Measurements from ENCODE around the gene HOXB1. TPM values are rescaled to one million over a fixed set of nuclear protein-coding genes. Genes with fewer than 3 reads are reported as not detected.
A peak's percentile ranks its signal among the peaks of the same experiment; 100 is the strongest.

HOXB1 gene
- not detected in 2 replicates for total RNA-seq (2014; rRNA removed; shearing (Covaris generic))

- H3K4me3 ChIP-seq: no peak within 1 kb of the TSS
- H3K36me3 ChIP-seq: no peaks in the 10 kb centered on the region; the same call in 1 of the 2 replicates
- H3K27me3 ChIP-seq (replicated peaks): no peaks in the 10 kb centered on the region; the same call in 1 of the 2 replicates
These were observed at the start of gene HOXB1 for GRCh38 chr17:48530887-48531272. HOXB1 (minus strand) TSS chr17:48531011; CDS start chr17:48530904, 107 bp downstream.

GRCh38 chr17:48579760-48580554 lies 49.1 kb upstream of the HOXB1 start:
- Histone ChIP-seq H3K36me3 (peaks cover 3% of the 10 kb centered on the region; the same call in 1 of the 2 replicates), H3K4me1 (replicated peaks) (peaks cover 29% of the 10 kb centered on the region), H3K9me3 (replicated peaks) (no peaks in the 10 kb centered on the region), H3K27me3 (replicated peaks) (no peaks in the 10 kb centered on the region), H3K27ac (no peak overlapping the region), H3K4me3 (no peak overlapping the region)
- no peak for DNase-seq (ENCODE audit: low read depth in 1 of 2, low spot score in 2 of 2)

More at GRCh38 chr17:48530887-48531272, at the start of gene HOXB1:
- Histone ChIP-seq H3K4me1 (replicated peaks) (no peaks in the 10 kb centered on the region), H3K9me3 (replicated peaks) (peaks cover 4% of the 10 kb centered on the region; the same call in 1 of the 2 replicates), H3K27ac (no peak within 1 kb of the TSS)
- DNase-seq (ENCODE audit: low read depth in 1 of 2, low spot score in 2 of 2): no peak

- Histone ChIP-seq H3K27me3 (replicated peaks) (no peaks in the 10 kb centered on the region), H3K4me3 (no peak overlapping the region), H3K4me1 (replicated peaks) (peaks cover 33% of the 10 kb centered on the region), H3K27ac (no peak overlapping the region), H3K36me3 (peaks cover 3% of the 10 kb centered on the region; the same call in 1 of the 2 replicates), H3K9me3 (replicated peaks) (no peaks in the 10 kb centered on the region)
- no peak for DNase-seq (ENCODE audit: low read depth in 1 of 2, low spot score in 2 of 2)
These were observed 48.6 kb upstream of the HOXB1 start for GRCh38 chr17:48579471-48579759.

- peaks cover 33% of the 10 kb centered on the region for H3K4me1 ChIP-seq (replicated peaks)
- peaks cover 3% of the 10 kb centered on the region; the same call in 1 of the 2 replicates for H3K36me3 ChIP-seq
- no peak for DNase-seq (ENCODE audit: low read depth in 1 of 2, low spot score in 2 of 2)
- no peaks in the 10 kb centered on the region for H3K27me3 ChIP-seq (replicated peaks)
- H3K27ac ChIP-seq: no peak overlapping the region
- no peaks in the 10 kb centered on the region for H3K9me3 ChIP-seq (replicated peaks)
- peak overlapping the region; percentile 63 for H3K4me3 ChIP-seq
These were observed 48.0 kb upstream of the HOXB1 start for GRCh38 chr17:48578616-48579470.

GRCh38 chr17:48577946-48578615 lies 47.3 kb upstream of the HOXB1 start, which contains the start of gene HOXB4:
HOXB4 (minus strand) TSS chr17:48578350; CDS start chr17:48578319, 31 bp downstream.
- H3K36me3 ChIP-seq: peaks cover 3% of the 10 kb centered on the region; the same call in 1 of the 2 replicates
- peak; percentile 78 to 83 for DNase-seq (ENCODE audit: low read depth in 1 of 2, low spot score in 2 of 2)
- peak within 1 kb of the TSS; percentile 37; the same call in 1 of the 2 replicates for H3K27ac ChIP-seq
- peaks cover 33% of the 10 kb centered on the region for H3K4me1 ChIP-seq (replicated peaks)
- H3K4me3 ChIP-seq: peak within 1 kb of the TSS; percentile 63
- no peaks in the 10 kb centered on the region for H3K27me3 ChIP-seq (replicated peaks)
- no peaks in the 10 kb centered on the region for H3K9me3 ChIP-seq (replicated peaks)

GRCh38 chr17:48577330-48577945 lies 46.6 kb upstream of the HOXB1 start:
- peaks cover 33% of the 10 kb centered on the region for H3K4me1 ChIP-seq (replicated peaks)
- peak overlapping the region; percentile 63 for H3K4me3 ChIP-seq
- DNase-seq (ENCODE audit: low read depth in 1 of 2, low spot score in 2 of 2): peak in 1 of 2 experiments; percentile 47
- no peaks in the 10 kb centered on the region for H3K9me3 ChIP-seq (replicated peaks)
- no peak overlapping the region for H3K27ac ChIP-seq
- H3K27me3 ChIP-seq (replicated peaks): no peaks in the 10 kb centered on the region
- H3K36me3 ChIP-seq: peaks cover 3% of the 10 kb centered on the region; the same call in 1 of the 2 replicates

- H3K36me3 ChIP-seq: peaks cover 3% of the 10 kb centered on the region; the same call in 1 of the 2 replicates
- peak overlapping the region; percentile 63 for H3K4me3 ChIP-seq
- no peak overlapping the region for H3K27ac ChIP-seq
- H3K9me3 ChIP-seq (replicated peaks): no peaks in the 10 kb centered on the region
- H3K4me1 ChIP-seq (replicated peaks): peaks cover 33% of the 10 kb centered on the region
- no peaks in the 10 kb centered on the region for H3K27me3 ChIP-seq (replicated peaks)
- peak in 1 of 2 experiments; percentile 49 for DNase-seq (ENCODE audit: low read depth in 1 of 2, low spot score in 2 of 2)
These were observed 45.9 kb upstream of the HOXB1 start for GRCh38 chr17:48576479-48577309.

- Histone ChIP-seq H3K4me1 (replicated peaks) (peaks cover 33% of the 10 kb centered on the region), H3K27me3 (replicated peaks) (no peaks in the 10 kb centered on the region), H3K36me3 (peaks cover 3% of the 10 kb centered on the region; the same call in 1 of the 2 replicates), H3K4me3 (no peak overlapping the region), H3K9me3 (replicated peaks) (no peaks in the 10 kb centered on the region), H3K27ac (no peak overlapping the region)
- no peak for DNase-seq (ENCODE audit: low read depth in 1 of 2, low spot score in 2 of 2)
These were observed 45.1 kb upstream of the HOXB1 start for GRCh38 chr17:48575673-48576478.

GRCh38 chr17:48575066-48575582 lies 44.3 kb upstream of the HOXB1 start:
- peaks cover 33% of the 10 kb centered on the region for H3K4me1 ChIP-seq (replicated peaks)
- no peak overlapping the region for H3K4me3 ChIP-seq
- H3K27me3 ChIP-seq (replicated peaks): no peaks in the 10 kb centered on the region
- peaks cover 3% of the 10 kb centered on the region; the same call in 1 of the 2 replicates for H3K36me3 ChIP-seq
- no peaks in the 10 kb centered on the region for H3K9me3 ChIP-seq (replicated peaks)
- H3K27ac ChIP-seq: no peak overlapping the region
- peak in 1 of 2 experiments; percentile 67 for DNase-seq (ENCODE audit: low read depth in 1 of 2, low spot score in 2 of 2)

GRCh38 chr17:48574505-48575065 lies 43.8 kb upstream of the HOXB1 start:
- H3K27me3 ChIP-seq (replicated peaks): no peaks in the 10 kb centered on the region

GRCh38 chr17:48571826-48572417 lies 41.1 kb upstream of the HOXB1 start:
- H3K27ac ChIP-seq: no peak overlapping the region

More at GRCh38 chr17:48574505-48575065, 43.8 kb upstream of the HOXB1 start:
- DNase-seq (ENCODE audit: low read depth in 1 of 2, low spot score in 2 of 2): no peak
- no peak overlapping the region for H3K27ac ChIP-seq
- no peaks in the 10 kb centered on the region for H3K9me3 ChIP-seq (replicated peaks)
- no peak overlapping the region for H3K4me3 ChIP-seq
- peaks cover 6% of the 10 kb centered on the region; the same call in 1 of the 2 replicates for H3K36me3 ChIP-seq
- peaks cover 33% of the 10 kb centered on the region for H3K4me1 ChIP-seq (replicated peaks)

More at GRCh38 chr17:48571826-48572417, 41.1 kb upstream of the HOXB1 start:
- no peak overlapping the region for H3K4me3 ChIP-seq
- peaks cover 23% of the 10 kb centered on the region for H3K4me1 ChIP-seq (replicated peaks)
- H3K36me3 ChIP-seq: peaks cover 6% of the 10 kb centered on the region; the same call in 1 of the 2 replicates
- H3K9me3 ChIP-seq (replicated peaks): no peaks in the 10 kb centered on the region
- no peak for DNase-seq (ENCODE audit: low read depth in 1 of 2, low spot score in 2 of 2)
- no peaks in the 10 kb centered on the region for H3K27me3 ChIP-seq (replicated peaks)
